Measurements from ENCODE around the gene GCGR. TPM values are rescaled to one million over a fixed set of nuclear protein-coding genes. Genes with fewer than 3 reads are reported as not detected.
"Not testable (repeated sequence)": the region's sequence is repeated elsewhere in the genome, so short reads cannot be mapped to it uniquely, and the experiment has no call there.

Gene GCGR
- total RNA-seq, 5 donors from 2014 or later (not counting 1 experiment from before 2014, with no cell fraction given) = 0.13 TPM; not detected in 4

- no peak overlapping the region for H3K27ac Mint-ChIP-seq
- H3K4me1 Mint-ChIP-seq = peaks cover 0 to 2% (median under 1%) of the 10 kb centered on the region in 3 donors
- ATAC-seq (replicated peaks in 1 of 4) = no peak
- Histone ChIP-seq H3K36me3 (ENCODE audit: control insufficient read depth in 2 of 2, extremely low read depth in 1 of 2, insufficient read depth in 1 of 2, low read length in 1 of 2) (peaks cover 1 to 12% of the 10 kb centered on the region in 2 donors), H3K4me3 (ENCODE audit: control insufficient read depth in 1 of 2, extremely low read depth in 1 of 2, low read length in 1 of 2) (no peak overlapping the region), H3K27ac (ENCODE audit: low read length) (no peak overlapping the region), H3K27me3 (replicated peaks in 1 of 2; ENCODE audit: control insufficient read depth in 2 of 2, extremely low read depth in 1 of 2, insufficient read depth in 2 of 2, low read length in 1 of 2) (no peaks in the 10 kb centered on the region), H3K9me3 (no peaks in the 10 kb centered on the region), H3K4me1 (ENCODE audit: control insufficient read depth in 1 of 2, extremely low read depth in 1 of 2, insufficient read depth in 2 of 2, low read length in 2 of 2) (peaks cover 0 to 7% of the 10 kb centered on the region in 2 experiments)
- H3K36me3 Mint-ChIP-seq = peaks cover 4% of the 10 kb centered on the region
- 67% methylated on average over 11 of the region's 17 CpGs for WGBS (ENCODE audit: insufficient coverage)
- H3K27me3 Mint-ChIP-seq = no peaks in the 10 kb centered on the region
- DNase-seq = no peak
- CTCF ChIA-PET = no interaction called here
- POLR2A ChIA-PET = no interaction called here
- no peaks in the 10 kb centered on the region for H3K9me3 Mint-ChIP-seq
- H3K4me3 Mint-ChIP-seq = no peak overlapping the region
Measured at GRCh38 chr17:81838753-81839255, 34.9 kb downstream of the GCGR start.

DNA sequence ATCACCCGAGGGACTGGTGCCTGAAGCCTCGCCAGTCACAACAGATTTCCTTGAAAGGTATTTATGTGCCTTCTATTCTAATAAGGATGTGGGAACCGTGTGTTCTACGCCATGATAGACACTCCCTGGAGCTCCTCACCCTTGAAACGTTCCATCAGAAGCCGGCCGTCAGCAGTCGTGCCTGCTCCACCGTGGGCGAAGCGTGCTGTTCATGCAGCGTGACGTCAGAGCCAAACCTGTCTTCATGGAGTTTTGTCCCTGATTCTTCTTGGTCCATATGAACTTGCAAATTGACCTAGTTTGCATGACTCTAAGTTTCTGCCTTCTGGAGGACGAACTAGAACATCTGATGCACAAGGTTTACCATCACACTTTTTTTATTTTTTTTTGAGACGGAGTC, 35.4 kb downstream of the GCGR start:
- 90% methylated on average over 15 of the region's 15 CpGs for WGBS (ENCODE audit: insufficient coverage)
- Histone ChIP-seq H3K9me3 (no peaks in the 10 kb centered on the region), H3K27me3 (replicated peaks in 1 of 2; ENCODE audit: control insufficient read depth in 2 of 2, extremely low read depth in 1 of 2, insufficient read depth in 2 of 2, low read length in 1 of 2) (no peaks in the 10 kb centered on the region), H3K4me3 (ENCODE audit: control insufficient read depth in 1 of 2, extremely low read depth in 1 of 2, low read length in 1 of 2) (no peak overlapping the region), H3K36me3 (ENCODE audit: control insufficient read depth in 2 of 2, extremely low read depth in 1 of 2, insufficient read depth in 1 of 2, low read length in 1 of 2) (peaks cover 6 to 17% of the 10 kb centered on the region in 2 donors), H3K27ac (ENCODE audit: low read length) (no peak overlapping the region), H3K4me1 (ENCODE audit: control insufficient read depth in 1 of 2, extremely low read depth in 1 of 2, insufficient read depth in 2 of 2, low read length in 2 of 2) (peaks cover 0 to 2% of the 10 kb centered on the region in 2 experiments)
- Mint-ChIP-seq H3K4me3 (no peak overlapping the region), H3K36me3 (peaks cover 4% of the 10 kb centered on the region), H3K9me3 (no peaks in the 10 kb centered on the region), H3K27me3 (no peaks in the 10 kb centered on the region), H3K27ac (no peak overlapping the region), H3K4me1 (no peaks in the 10 kb centered on the region)
- ChIA-PET CTCF (no interaction called here), POLR2A (no interaction called here)
- ATAC-seq (replicated peaks in 1 of 4) (no peak), DNase-seq (no peak)

GRCh38 chr17:81840059-81840458, 36.1 kb downstream of the GCGR start:
- peaks cover 11% of the 10 kb centered on the region for H3K36me3 Mint-ChIP-seq
- 94% methylated on average over 5 of the region's 5 CpGs for WGBS (ENCODE audit: insufficient coverage)
- H3K4me1 ChIP-seq (ENCODE audit: control insufficient read depth in 1 of 2, extremely low read depth in 1 of 2, insufficient read depth in 2 of 2, low read length in 2 of 2); CTCF ChIA-PET; DNase-seq; H3K9me3 ChIP-seq; H3K4me1 Mint-ChIP-seq; H3K27me3 Mint-ChIP-seq; POLR2A ChIA-PET; ATAC-seq (replicated peaks in 1 of 4); H3K9me3 Mint-ChIP-seq; H3K4me3 Mint-ChIP-seq; H3K27ac ChIP-seq (ENCODE audit: low read length); H3K27ac Mint-ChIP-seq; H3K4me3 ChIP-seq (ENCODE audit: control insufficient read depth in 1 of 2, extremely low read depth in 1 of 2, low read length in 1 of 2); H3K27me3 ChIP-seq (replicated peaks in 1 of 2; ENCODE audit: control insufficient read depth in 2 of 2, extremely low read depth in 1 of 2, insufficient read depth in 2 of 2, low read length in 1 of 2): not testable (repeated sequence)
- peaks cover 8 to 24% of the 10 kb centered on the region in 2 donors for H3K36me3 ChIP-seq (ENCODE audit: control insufficient read depth in 2 of 2, extremely low read depth in 1 of 2, insufficient read depth in 1 of 2, low read length in 1 of 2)

GRCh38 chr17:81840826-81841778, 37.2 kb downstream of the GCGR start:
- H3K9me3 Mint-ChIP-seq = no peaks in the 10 kb centered on the region
- H3K27ac ChIP-seq (ENCODE audit: low read length) = no peak overlapping the region
- WGBS (ENCODE audit: insufficient coverage) = 87% methylated on average over 40 of the region's 40 CpGs
- no peaks in the 10 kb centered on the region for H3K4me1 Mint-ChIP-seq
- no peaks in the 10 kb centered on the region for H3K4me1 ChIP-seq (ENCODE audit: control insufficient read depth in 1 of 2, extremely low read depth in 1 of 2, insufficient read depth in 2 of 2, low read length in 2 of 2)
- peaks cover 17% of the 10 kb centered on the region for H3K36me3 Mint-ChIP-seq
- H3K27me3 ChIP-seq (replicated peaks in 1 of 2; ENCODE audit: control insufficient read depth in 2 of 2, extremely low read depth in 1 of 2, insufficient read depth in 2 of 2, low read length in 1 of 2) = no peaks in the 10 kb centered on the region
- CTCF ChIA-PET = interaction anchor here in 1 of 2 donors (0.6 kb wide), 1 partner anchor 119 kb away, joined by 3 read pairs; no protein-coding TSS in a partner anchor
- no peaks in the 10 kb centered on the region for H3K27me3 Mint-ChIP-seq
- no peaks in the 10 kb centered on the region for H3K9me3 ChIP-seq
- H3K36me3 ChIP-seq (ENCODE audit: control insufficient read depth in 2 of 2, extremely low read depth in 1 of 2, insufficient read depth in 1 of 2, low read length in 1 of 2) = peaks cover 10 to 35% of the 10 kb centered on the region in 2 donors
- DNase-seq (no peak), ATAC-seq (replicated peaks in 1 of 4) (no peak)
- H3K4me3 ChIP-seq (ENCODE audit: control insufficient read depth in 1 of 2, extremely low read depth in 1 of 2, low read length in 1 of 2) = no peak overlapping the region
- no peak overlapping the region for H3K27ac Mint-ChIP-seq
- H3K4me3 Mint-ChIP-seq = no peak overlapping the region
- POLR2A ChIA-PET = no interaction called here

DNA sequence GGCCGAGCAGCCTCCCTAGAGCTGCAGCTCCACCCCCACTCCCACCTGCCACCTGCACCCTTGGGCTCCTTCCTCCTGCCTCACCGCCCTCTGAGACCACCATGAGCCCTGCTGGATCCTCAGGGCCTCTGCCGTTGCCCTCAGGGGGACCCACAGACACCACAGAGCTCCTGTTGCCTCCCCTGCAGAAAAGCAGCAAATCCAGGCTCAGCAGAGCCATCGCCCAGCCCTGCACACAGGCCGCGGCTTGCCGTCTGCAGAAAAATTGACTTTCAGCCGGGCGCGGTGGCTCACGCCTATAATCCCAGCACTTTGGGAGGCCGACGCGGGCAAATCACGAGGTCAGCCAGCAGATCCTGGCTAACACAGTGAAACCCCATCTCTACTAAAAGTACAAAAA, 37.9 kb downstream of the GCGR start:
- no peaks in the 10 kb centered on the region for H3K9me3 ChIP-seq
- no peaks in the 10 kb centered on the region for H3K4me1 ChIP-seq (ENCODE audit: control insufficient read depth in 1 of 2, extremely low read depth in 1 of 2, insufficient read depth in 2 of 2, low read length in 2 of 2)
- H3K4me3 ChIP-seq (ENCODE audit: control insufficient read depth in 1 of 2, extremely low read depth in 1 of 2, low read length in 1 of 2) = no peak overlapping the region
- no peaks in the 10 kb centered on the region for H3K27me3 Mint-ChIP-seq
- POLR2A ChIA-PET = no interaction called here
- H3K36me3 Mint-ChIP-seq = peaks cover 20% of the 10 kb centered on the region
- H3K9me3 Mint-ChIP-seq = no peaks in the 10 kb centered on the region
- no peak overlapping the region for H3K4me3 Mint-ChIP-seq
- 92% methylated on average over 15 of the region's 15 CpGs for WGBS (ENCODE audit: insufficient coverage)
- no peak overlapping the region for H3K27ac Mint-ChIP-seq
- DNase-seq (no peak), ATAC-seq (replicated peaks in 1 of 4) (no peak)
- no peaks in the 10 kb centered on the region for H3K27me3 ChIP-seq (replicated peaks in 1 of 2; ENCODE audit: control insufficient read depth in 2 of 2, extremely low read depth in 1 of 2, insufficient read depth in 2 of 2, low read length in 1 of 2)
- CTCF ChIA-PET = interaction anchor here in 1 of 2 donors (0.6 kb wide), 1 partner anchor 120 kb away, joined by 3 read pairs; no protein-coding TSS in a partner anchor
- peaks cover 15 to 42% of the 10 kb centered on the region in 2 donors for H3K36me3 ChIP-seq (ENCODE audit: control insufficient read depth in 2 of 2, extremely low read depth in 1 of 2, insufficient read depth in 1 of 2, low read length in 1 of 2)
- H3K4me1 Mint-ChIP-seq = no peaks in the 10 kb centered on the region
- no peak overlapping the region for H3K27ac ChIP-seq (ENCODE audit: low read length)

GRCh38 chr17:81842378-81842724, 38.4 kb downstream of the GCGR start:
- Mint-ChIP-seq H3K36me3 (peaks cover 20% of the 10 kb centered on the region), H3K9me3 (no peaks in the 10 kb centered on the region), H3K4me1 (no peaks in the 10 kb centered on the region), H3K27ac (peak overlapping the region in 1 of 2 donors; percentile 52), H3K4me3 (no peak overlapping the region), H3K27me3 (no peaks in the 10 kb centered on the region)
- H3K27ac ChIP-seq (ENCODE audit: low read length) = no peak overlapping the region
- peaks cover 15 to 47% of the 10 kb centered on the region in 2 donors for H3K36me3 ChIP-seq (ENCODE audit: control insufficient read depth in 2 of 2, extremely low read depth in 1 of 2, insufficient read depth in 1 of 2, low read length in 1 of 2)
- H3K4me1 ChIP-seq (ENCODE audit: control insufficient read depth in 1 of 2, extremely low read depth in 1 of 2, insufficient read depth in 2 of 2, low read length in 2 of 2) = no peaks in the 10 kb centered on the region
- H3K9me3 ChIP-seq = no peaks in the 10 kb centered on the region
- DNase-seq = no peak
- POLR2A ChIA-PET = no interaction called here
- WGBS (ENCODE audit: insufficient coverage) = 97% methylated on average over 11 of the region's 11 CpGs
- CTCF ChIA-PET = no interaction called here
- ATAC-seq (replicated peaks in 1 of 4) = no peak
- H3K27me3 ChIP-seq (replicated peaks in 1 of 2; ENCODE audit: control insufficient read depth in 2 of 2, extremely low read depth in 1 of 2, insufficient read depth in 2 of 2, low read length in 1 of 2) = no peaks in the 10 kb centered on the region
- H3K4me3 ChIP-seq (ENCODE audit: control insufficient read depth in 1 of 2, extremely low read depth in 1 of 2, low read length in 1 of 2) = no peak overlapping the region
